GM12878 (cell line): ENCODE measurements around the gene NR1H4. TPM values are rescaled to one million over a fixed set of nuclear protein-coding genes. Genes with fewer than 3 reads are reported as not detected.

Experiments used
- ATAC-seq: fragments of 200-7000 bp; cut with Tn5 transposase; 3 replicates; pipeline ENCODE4 v1.9.1; 2020; ENCODE audit warnings: mild to moderate bottlenecking, moderate library complexity
- BruUV-seq: library from RNA; stranded (reverse); fragments of 400-500 nt; replicated peaks from 2 replicates; lab custom pipeline; 2021; lab: Mats Ljungman, UMichigan
- CTCF ChIA-PET: fragments of 300-600 bp; sonication (Branson Sonifier 250); formaldehyde crosslinking; extraction: SDS; loops from one replicate; lab custom pipeline; 2021; ENCODE audit warnings: inconsistent platforms; lab: Yijun Ruan, JAX
- POLR2A ChIA-PET: fragments of 350-600 bp; formaldehyde crosslinking; extraction: SDS; loops from one replicate; lab custom pipeline; 2021; ENCODE audit warnings: inconsistent platforms; lab: Charles Lee
- RAD21 ChIA-PET: fragments of 300-600 bp; sonication (Branson Sonifier 250); formaldehyde crosslinking; loops from one replicate; lab custom pipeline; 2023; ENCODE audit warnings: antibody characterized with exemption; ENCODE audit not compliant: unreplicated experiment; lab: Charles Lee
- SMC1A ChIA-PET: fragments of 300-600 bp; sonication (Branson Sonifier 250); formaldehyde crosslinking; loops from one replicate; lab custom pipeline; 2023; ENCODE audit not compliant: unreplicated experiment, uncharacterized antibody; lab: Charles Lee
- DNase-seq: peaks from one replicate; pipeline ENCODE4 v3.0.0-alpha.2; 2011; ENCODE audit warnings: low read depth, low spot score
- FAIRE-seq: peaks from 3 replicates; lab custom pipeline; 2011; peaks lifted over from hg19 to GRCh38; lab: Jason Lieb, UNC
- H2AFZ ChIP-seq: 2 replicates; pipeline ENCODE4 v1.6.0; 2011; ENCODE audit warnings: low read depth, low read length, control low read depth; ENCODE audit not compliant: control insufficient read depth
- H3K27ac ChIP-seq: 2 replicates; pipeline ENCODE4 v1.5.1; 2011; ENCODE audit warnings: control low read depth; ENCODE audit not compliant: control insufficient read depth, insufficient read depth
- H3K27me3 ChIP-seq, 2 experiments: replicated peaks in 1 of 2; 2 replicates each; pipeline versions ENCODE4 v1.6.0 to v1.6.1; 2011; ENCODE audit warnings: low read length in 1 of 2; ENCODE audit not compliant: control insufficient read depth in 2 of 2, insufficient read depth in 2 of 2
- H3K36me3 ChIP-seq, 2 experiments: 2 replicates each; pipeline ENCODE4 v1.5.1; 2011; ENCODE audit warnings: low read length in 1 of 2; ENCODE audit not compliant: control insufficient read depth in 2 of 2, insufficient read depth in 2 of 2
- H3K4me1 ChIP-seq: 2 replicates; pipeline ENCODE4 v1.6.1; 2011; ENCODE audit warnings: mild to moderate bottlenecking, low read length, moderate library complexity, mixed read lengths; ENCODE audit not compliant: control insufficient read depth, insufficient read depth
- H3K4me2 ChIP-seq: 2 replicates; pipeline ENCODE4 v1.6.0; 2011; ENCODE audit warnings: control low read depth; ENCODE audit not compliant: control insufficient read depth, insufficient read depth
- H3K4me3 ChIP-seq: fragments of 200-600 bp; sonication (generic); 2 replicates; pipeline ENCODE4 v1.5.1; 2016
- H3K79me2 ChIP-seq: 2 replicates; pipeline ENCODE4 v1.6.0; 2011; ENCODE audit warnings: low read length; ENCODE audit not compliant: control insufficient read depth, insufficient read depth
- H3K9ac ChIP-seq: 2 replicates; pipeline ENCODE4 v1.8.0; 2011; ENCODE audit warnings: low read length, control low read depth, mixed read lengths; ENCODE audit not compliant: control insufficient read depth, insufficient read depth
- H3K9me3 ChIP-seq: replicated peaks from 3 replicates; pipeline ENCODE4 v1.5.1; 2011; ENCODE audit warnings: mild to moderate bottlenecking, low read length; ENCODE audit not compliant: control insufficient read depth, insufficient read depth
- H4K20me1 ChIP-seq: 2 replicates; pipeline ENCODE4 v1.6.0; 2011; ENCODE audit not compliant: control insufficient read depth, insufficient read depth
- ASH2L ChIP-seq: fragments of 300-600, 200-600 bp; sonication (generic); IDR thresholded peaks from 2 replicates; pipeline ENCODE4 v1.6.1; 2017; ENCODE audit warnings: low read depth, mild to moderate bottlenecking, borderline replicate concordance
- GABPA ChIP-seq: IDR thresholded peaks from 2 replicates; pipeline ENCODE4 v1.6.1; 2014; ENCODE audit warnings: antibody characterized with exemption, low read depth, mild to moderate bottlenecking, inconsistent platforms
- HSF1 ChIP-seq: fragments of 150-350 bp; IDR thresholded peaks from 2 replicates; pipeline ENCODE4 v1.6.1; 2014; ENCODE audit warnings: mild to moderate bottlenecking, low read depth, low read length
- IRF5 ChIP-seq: fragments of 450-650 bp; IDR thresholded peaks from 2 replicates; pipeline ENCODE4 v1.6.1; 2017; ENCODE audit warnings: borderline replicate concordance
- MEF2B ChIP-seq: fragments of 450-650 bp; IDR thresholded peaks from 2 replicates; pipeline ENCODE4 v1.6.1; 2018; ENCODE audit warnings: mild to moderate bottlenecking, moderate library complexity; ENCODE audit not compliant: partially characterized antibody, poor library complexity, severe bottlenecking
- MLLT1 ChIP-seq: fragments of 450-650 bp; IDR thresholded peaks from 2 replicates; pipeline ENCODE4 v1.6.1; 2016; ENCODE audit warnings: mild to moderate bottlenecking
- MTA3 ChIP-seq: IDR thresholded peaks from 2 replicates; pipeline ENCODE4 v1.6.1; 2012; ENCODE audit warnings: low read length, inconsistent platforms, borderline replicate concordance
- MYB ChIP-seq: fragments of 150-350 bp; IDR thresholded peaks from 2 replicates; pipeline ENCODE4 v1.6.1; 2014; ENCODE audit warnings: mild to moderate bottlenecking, low read depth, low read length, borderline replicate concordance
- RELB ChIP-seq: fragments of 450-650 bp; IDR thresholded peaks from 2 replicates; pipeline ENCODE4 v1.6.1; 2017; ENCODE audit warnings: low read depth, mild to moderate bottlenecking, moderate library complexity
- SIN3A ChIP-seq: IDR thresholded peaks from 2 replicates; pipeline ENCODE4 v1.6.1; 2012; ENCODE audit warnings: low read depth, low read length, improper control_type of control experiment
- TCF12 ChIP-seq: IDR thresholded peaks from 2 replicates; pipeline ENCODE4 v1.6.1; 2011; ENCODE audit warnings: low read depth, mild to moderate bottlenecking, low read length
- ZBED1 ChIP-seq: IDR thresholded peaks from 2 replicates; pipeline ENCODE4 v1.6.1; 2016; ENCODE audit warnings: borderline replicate concordance
- ZBTB11 ChIP-seq: fragments of 450-650 bp; formaldehyde crosslinking; IDR thresholded peaks from 2 replicates; pipeline ENCODE4 v1.5.0; 2022; ENCODE audit warnings: mild to moderate bottlenecking, missing genetic modification characterization
- WGBS: methylation state at CpG from one replicate; pipeline ENCODE4 v1.1.6; 2016; ENCODE audit warnings: low lambda C conversion rate; ENCODE audit not compliant: insufficient replicate concordance, insufficient coverage; ENCODE audit errors: missing lambda C conversion rate; 5-methylcytosine and 5-hydroxymethylcytosine counted together
- in situ Hi-C: fragments of 300-500 bp; cut with MboI; formaldehyde crosslinking; loops from 9 replicates; pipeline ENCODE4 v1.14.3; 2018; ENCODE audit warnings: mixed read lengths
- intact Hi-C: fragments of 100-400 bp; cut with micrococcal nuclease; formaldehyde crosslinking; loops from one replicate; pipeline ENCODE4 v1.14.2; 2022; ENCODE audit not compliant: unreplicated experiment
- polyA plus RNA-seq, 11 experiments: library from polyadenylated mRNA; depleted of rRNA in 4 of 11; unstranded in 6 of 11; stranded (reverse) in 5 of 11; fragments of >200 nt; fragmentation: Nextera tagmentation in 4 of 11; fragmentation: Illumina TruSeq in 1 of 11; extraction: Ambion mirVana in 4 of 11; extraction: Trizol in 1 of 11; gene quantifications; 1 replicate in 1 of 11; 2 replicates in 10 of 11; pipeline versions ENCODE4 v1.2.1 to v1.2.3, GENCODE V29; 2011 to 2016; ENCODE audit warnings: inconsistent platforms in 2 of 11, missing spikeins in 2 of 11, low read depth in 1 of 11
- total RNA-seq, 4 experiments: library from RNA; depleted of rRNA in 3 of 4; stranded (reverse); fragments of >200 nt in 3 of 4; fragmentation: Illumina TruSeq in 1 of 4; extraction: Trizol in 1 of 4; gene quantifications; 2 replicates each; pipeline versions ENCODE4 v1.2.1 to v1.2.3, GENCODE V29; 2013 to 2021

Gene NR1H4
- total and polyA plus RNA-seq, 10 of the 15 experiments (the other 5 are each of a cell fraction or from before 2014, with no cell fraction given), result 0.04 TPM; not detected in 9

- FAIRE-seq (no peak), DNase-seq (no peak), ATAC-seq (no peak)
- in situ Hi-C loops (no loop called here), intact Hi-C loops (loop anchor here (10.0 kb wide), 1 partner anchor 200 kb away; no protein-coding TSS in a partner anchor)
- 38% methylated on average over 6 of the region's 6 CpGs for WGBS
- ChIA-PET SMC1A (interaction anchor here (0.6 kb wide), 2 partner anchors 10 to 12 kb away, joined by 3 read pairs; no protein-coding TSS in a partner anchor), CTCF (no interaction called here), POLR2A (no interaction called here), RAD21 (no interaction called here)
- no peak overlapping the region for H2AFZ ChIP-seq
- H3K27me3 ChIP-seq, result no peaks in the 10 kb centered on the region
- H3K9ac ChIP-seq, result no peak overlapping the region
- H3K4me2 ChIP-seq, result no peak overlapping the region
- H3K4me1 ChIP-seq, result no peaks in the 10 kb centered on the region
- no peaks in the 10 kb centered on the region for H3K9me3 ChIP-seq
- no TSS peak for BruUV-seq
- no peaks in the 10 kb centered on the region for H3K79me2 ChIP-seq
- no peaks in the 10 kb centered on the region for H4K20me1 ChIP-seq
- H3K27ac ChIP-seq, result no peak overlapping the region
- no peaks in the 10 kb centered on the region for H3K36me3 ChIP-seq
- no peak overlapping the region for H3K4me3 ChIP-seq
- TF ChIP-seq SIN3A (no peak), MLLT1 (no peak), ASH2L (no peak), MYB (no peak), RELB (no peak), ZBTB11 (CRISPR knock-in tag) (no peak), MEF2B (no peak), ZBED1 (no peak), IRF5 (no peak), HSF1 (no peak), TCF12 (no peak), MTA3 (no peak), GABPA (no peak)
Observed at GRCh38 chr12:100534625-100535227, 61.1 kb downstream of the NR1H4 start.
